GM18951 (cell line): ENCODE results near the gene GLRX.

ENCODE experiments used
- POLR2A ChIP-seq: IDR thresholded peaks from 4 replicates; pipeline ENCODE4 v1.6.1; 2011; ENCODE audit warnings: mild to moderate bottlenecking; ENCODE audit not compliant: insufficient read length, insufficient read depth; ENCODE audit errors: extremely low read depth
- in situ Hi-C: fragments of 300-500 bp; cut with MboI; formaldehyde crosslinking; loops from one replicate; pipeline ENCODE4 v1.12.0; 2022; ENCODE audit warnings: low sequenced_read_pairs, mixed read lengths, inconsistent platforms; ENCODE audit not compliant: unreplicated experiment

The GLRX gene

GRCh38 chr5:95835682-95836385, 13.3 kb upstream of the GLRX start:
- in situ Hi-C loops: no loop called here

GRCh38 chr5:95832664-95833063, 10.1 kb upstream of the GLRX start:
- in situ Hi-C loops: no loop called here
- no peak for TF ChIP-seq POLR2A

More at GRCh38 chr5:95835682-95836385, 13.3 kb upstream of the GLRX start:
- no peak for TF ChIP-seq POLR2A

GRCh38 chr5:95830226-95830625, 7.7 kb upstream of the GLRX start:
- in situ Hi-C loops: no loop called here
- TF ChIP-seq POLR2A: no peak

- in situ Hi-C loops: no loop called here
- TF ChIP-seq POLR2A: no peak
Observed at GRCh38 chr5:95827892-95828246, 5.3 kb upstream of the GLRX start.

- no peak for TF ChIP-seq POLR2A
- in situ Hi-C loops: no loop called here
Observed at GRCh38 chr5:95826949-95827891, 4.7 kb upstream of the GLRX start.

- in situ Hi-C loops: no loop called here
- TF ChIP-seq POLR2A: no peak
Observed at GRCh38 chr5:95825495-95825894, 3.0 kb upstream of the GLRX start.

- in situ Hi-C loops: no loop called here
- no peak for TF ChIP-seq POLR2A
Observed at GRCh38 chr5:95824747-95825146, 2.2 kb upstream of the GLRX start.

GRCh38 chr5:95823738-95824609, 1.4 kb upstream of the GLRX start:
- in situ Hi-C loops: no loop called here

GRCh38 chr5:95823218-95823737, 752 bp upstream of the GLRX start:
- in situ Hi-C loops: no loop called here
- no peak for TF ChIP-seq POLR2A

More at GRCh38 chr5:95823738-95824609, 1.4 kb upstream of the GLRX start:
- peak; percentile 55 for TF ChIP-seq POLR2A

- TF ChIP-seq POLR2A: no peak
- in situ Hi-C loops: no loop called here
Observed at GRCh38 chr5:95822043-95822541, 434 bp downstream of the GLRX start.

GRCh38 chr5:95821110-95822021, 1.2 kb downstream of the GLRX start:
- TF ChIP-seq POLR2A: no peak
- in situ Hi-C loops: no loop called here
